ENCODE measurements around the gene SEZ6L.

The SEZ6L gene

GRCh38 chr22:26324150-26324549 is 154.9 kb downstream of the SEZ6L start:
- H3K79me2 ChIP-seq (ENCODE audit: insufficient read depth, low read length): no peaks in the 10 kb centered on the region
- no peak overlapping the region for H2AFZ ChIP-seq (ENCODE audit: low read length)
- H3K9me2 ChIP-seq (replicated peaks; ENCODE audit: low read depth, low read length): no peaks in the 10 kb centered on the region
- H3K36me3 ChIP-seq (ENCODE audit: insufficient read depth, low read length): no peaks in the 10 kb centered on the region
- H3K9me3 ChIP-seq (ENCODE audit: insufficient read depth, low read depth, low read length): no peaks in the 10 kb centered on the region
- H3K9ac ChIP-seq (ENCODE audit: low read depth, low read length, poor library complexity, severe bottlenecking): no peak overlapping the region
- no peaks in the 10 kb centered on the region for H3K4me1 ChIP-seq (ENCODE audit: insufficient read depth, low read length, poor library complexity, severe bottlenecking)
- H4K20me1 ChIP-seq (ENCODE audit: insufficient read depth, low read length, poor library complexity, severe bottlenecking): no peaks in the 10 kb centered on the region
- TF ChIP-seq EZH2phosphoT487 (IDR thresholded peaks at IDR 0.05; ENCODE audit: borderline replicate concordance) (no peak), CTCF (conservative IDR thresholded peaks at IDR 0.05; ENCODE audit: low read length) (no peak)
- H3K4me3 ChIP-seq (ENCODE audit: low read length, poor library complexity, severe bottlenecking): no peak overlapping the region
- H3F3A ChIP-seq (ENCODE audit: low read depth): no peaks in the 10 kb centered on the region
- H3K4me2 ChIP-seq (ENCODE audit: low read depth, low read length, poor library complexity, severe bottlenecking): no peak overlapping the region
- H3K27me3 ChIP-seq (ENCODE audit: insufficient read depth, low read length, poor library complexity, severe bottlenecking): no peaks in the 10 kb centered on the region

- TF ChIP-seq CTCF (conservative IDR thresholded peaks at IDR 0.05; ENCODE audit: low read length) (no peak), EZH2phosphoT487 (IDR thresholded peaks at IDR 0.05; ENCODE audit: borderline replicate concordance) (no peak)
- H4K20me1 ChIP-seq (ENCODE audit: insufficient read depth, low read length, poor library complexity, severe bottlenecking): no peaks in the 10 kb centered on the region
- H3F3A ChIP-seq (ENCODE audit: low read depth): no peaks in the 10 kb centered on the region
These were observed 156.4 kb downstream of the SEZ6L start for GRCh38 chr22:26325641-26326040.

GRCh38 chr22:26326803-26327202 is 157.5 kb downstream of the SEZ6L start:
- H3K4me2 ChIP-seq (ENCODE audit: low read depth, low read length, poor library complexity, severe bottlenecking): no peak overlapping the region
- no peak overlapping the region for H3K4me3 ChIP-seq (ENCODE audit: low read length, poor library complexity, severe bottlenecking)
- no peaks in the 10 kb centered on the region for H3K36me3 ChIP-seq (ENCODE audit: insufficient read depth, low read length)
- TF ChIP-seq CTCF (conservative IDR thresholded peaks at IDR 0.05; ENCODE audit: low read length) (no peak), EZH2phosphoT487 (IDR thresholded peaks at IDR 0.05; ENCODE audit: borderline replicate concordance) (no peak)
- no peaks in the 10 kb centered on the region for H3K9me2 ChIP-seq (replicated peaks; ENCODE audit: low read depth, low read length)
- H3K79me2 ChIP-seq (ENCODE audit: insufficient read depth, low read length): no peaks in the 10 kb centered on the region
- H2AFZ ChIP-seq (ENCODE audit: low read length): no peak overlapping the region
- no peaks in the 10 kb centered on the region for H3F3A ChIP-seq (ENCODE audit: low read depth)
- H3K27me3 ChIP-seq (ENCODE audit: insufficient read depth, low read length, poor library complexity, severe bottlenecking): no peaks in the 10 kb centered on the region
- H3K9ac ChIP-seq (ENCODE audit: low read depth, low read length, poor library complexity, severe bottlenecking): no peak overlapping the region
- H4K20me1 ChIP-seq (ENCODE audit: insufficient read depth, low read length, poor library complexity, severe bottlenecking): no peaks in the 10 kb centered on the region
- H3K4me1 ChIP-seq (ENCODE audit: insufficient read depth, low read length, poor library complexity, severe bottlenecking): no peaks in the 10 kb centered on the region
- no peaks in the 10 kb centered on the region for H3K9me3 ChIP-seq (ENCODE audit: insufficient read depth, low read depth, low read length)

More at GRCh38 chr22:26325641-26326040, 156.4 kb downstream of the SEZ6L start:
- no peaks in the 10 kb centered on the region for H3K27me3 ChIP-seq (ENCODE audit: insufficient read depth, low read length, poor library complexity, severe bottlenecking)
- H3K9me3 ChIP-seq (ENCODE audit: insufficient read depth, low read depth, low read length): no peaks in the 10 kb centered on the region
- H3K4me2 ChIP-seq (ENCODE audit: low read depth, low read length, poor library complexity, severe bottlenecking): no peak overlapping the region
- no peaks in the 10 kb centered on the region for H3K79me2 ChIP-seq (ENCODE audit: insufficient read depth, low read length)
- no peak overlapping the region for H3K9ac ChIP-seq (ENCODE audit: low read depth, low read length, poor library complexity, severe bottlenecking)
- no peaks in the 10 kb centered on the region for H3K4me1 ChIP-seq (ENCODE audit: insufficient read depth, low read length, poor library complexity, severe bottlenecking)
- no peak overlapping the region for H3K4me3 ChIP-seq (ENCODE audit: low read length, poor library complexity, severe bottlenecking)
- H3K36me3 ChIP-seq (ENCODE audit: insufficient read depth, low read length): no peaks in the 10 kb centered on the region
- no peak overlapping the region for H2AFZ ChIP-seq (ENCODE audit: low read length)
- H3K9me2 ChIP-seq (replicated peaks; ENCODE audit: low read depth, low read length): no peaks in the 10 kb centered on the region

Measured in Loucy (cell line).